Measurements from ENCODE around the gene DLGAP5.

Gene DLGAP5

DNA sequence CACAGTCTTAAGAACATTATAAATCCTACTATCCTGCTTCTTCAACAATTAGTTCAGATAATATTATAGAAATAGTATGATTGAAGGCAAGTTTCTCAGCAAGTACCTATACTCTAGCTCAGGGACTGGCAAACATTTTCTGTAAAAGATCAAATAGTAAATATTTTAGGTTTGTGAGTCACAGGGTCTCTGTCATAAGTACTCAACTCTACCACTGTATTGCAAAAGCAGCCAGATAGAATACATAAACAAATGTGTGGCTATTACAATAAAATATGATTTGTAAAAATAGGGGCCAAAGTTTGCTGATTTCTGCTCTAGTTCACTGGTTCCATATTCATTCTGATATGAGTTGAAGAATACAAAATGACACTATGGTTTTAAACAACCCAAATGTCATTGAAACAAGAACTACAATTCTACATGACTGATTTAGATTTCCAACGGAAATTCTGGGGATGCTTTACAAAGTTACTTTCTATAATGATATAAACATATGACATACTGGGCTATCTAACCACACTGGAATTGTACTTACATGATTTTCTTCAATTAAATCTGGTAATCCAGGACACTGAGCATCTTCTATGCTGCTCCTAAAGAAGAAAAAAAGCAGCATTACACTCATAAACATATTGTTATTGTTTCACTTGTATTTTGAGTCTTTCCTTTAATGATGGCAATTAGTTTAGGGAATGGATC lies 39.2 kb downstream of the DLGAP5 start:
- H3K9me2 ChIP-seq (replicated peaks; ENCODE audit: insufficient read depth, low read length) = no peaks in the 10 kb centered on the region
- no peaks in the 10 kb centered on the region for H4K20me1 ChIP-seq (ENCODE audit: low read depth, low read length)
- no peak overlapping the region for H3K9ac ChIP-seq (ENCODE audit: low read length)
- TF ChIP-seq, protein P1, sequence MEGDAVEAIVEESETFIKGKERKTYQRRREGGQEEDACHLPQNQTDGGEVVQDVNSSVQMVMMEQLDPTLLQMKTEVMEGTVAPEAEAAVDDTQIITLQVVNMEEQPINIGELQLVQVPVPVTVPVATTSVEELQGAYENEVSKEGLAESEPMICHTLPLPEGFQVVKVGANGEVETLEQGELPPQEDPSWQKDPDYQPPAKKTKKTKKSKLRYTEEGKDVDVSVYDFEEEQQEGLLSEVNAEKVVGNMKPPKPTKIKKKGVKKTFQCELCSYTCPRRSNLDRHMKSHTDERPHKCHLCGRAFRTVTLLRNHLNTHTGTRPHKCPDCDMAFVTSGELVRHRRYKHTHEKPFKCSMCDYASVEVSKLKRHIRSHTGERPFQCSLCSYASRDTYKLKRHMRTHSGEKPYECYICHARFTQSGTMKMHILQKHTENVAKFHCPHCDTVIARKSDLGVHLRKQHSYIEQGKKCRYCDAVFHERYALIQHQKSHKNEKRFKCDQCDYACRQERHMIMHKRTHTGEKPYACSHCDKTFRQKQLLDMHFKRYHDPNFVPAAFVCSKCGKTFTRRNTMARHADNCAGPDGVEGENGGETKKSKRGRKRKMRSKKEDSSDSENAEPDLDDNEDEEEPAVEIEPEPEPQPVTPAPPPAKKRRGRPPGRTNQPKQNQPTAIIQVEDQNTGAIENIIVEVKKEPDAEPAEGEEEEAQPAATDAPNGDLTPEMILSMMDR (IDR thresholded peaks at IDR 0.05; ENCODE audit: insufficient read depth, low read length, poor library complexity, severe bottlenecking) = no peak
- no peak for TF ChIP-seq EZH2phosphoT487 (conservative IDR thresholded peaks at IDR 0.05; ENCODE audit: low read length)
- peaks cover 63% of the 10 kb centered on the region for H3K36me3 ChIP-seq (ENCODE audit: low read length)
- no peak overlapping the region for H3K27ac ChIP-seq (ENCODE audit: low read depth, low read length)
- peaks cover 4% of the 10 kb centered on the region; the same call in 1 of the 2 replicates for H3F3A ChIP-seq (ENCODE audit: insufficient read depth)
- H3K4me3 ChIP-seq (ENCODE audit: insufficient read depth, low read length, poor library complexity, severe bottlenecking) = no peak overlapping the region
- no peak overlapping the region for H2AFZ ChIP-seq (ENCODE audit: low read depth, low read length, severe bottlenecking)
- no peaks in the 10 kb centered on the region for H3K79me2 ChIP-seq (ENCODE audit: insufficient read depth, low read length)
- no peak overlapping the region for H3K4me2 ChIP-seq (ENCODE audit: low read depth, low read length, poor library complexity, severe bottlenecking)
- no peaks in the 10 kb centered on the region for H3K27me3 ChIP-seq (ENCODE audit: low read length)
- H3K9me3 ChIP-seq (ENCODE audit: insufficient read depth, low read length) = no peaks in the 10 kb centered on the region

DNA sequence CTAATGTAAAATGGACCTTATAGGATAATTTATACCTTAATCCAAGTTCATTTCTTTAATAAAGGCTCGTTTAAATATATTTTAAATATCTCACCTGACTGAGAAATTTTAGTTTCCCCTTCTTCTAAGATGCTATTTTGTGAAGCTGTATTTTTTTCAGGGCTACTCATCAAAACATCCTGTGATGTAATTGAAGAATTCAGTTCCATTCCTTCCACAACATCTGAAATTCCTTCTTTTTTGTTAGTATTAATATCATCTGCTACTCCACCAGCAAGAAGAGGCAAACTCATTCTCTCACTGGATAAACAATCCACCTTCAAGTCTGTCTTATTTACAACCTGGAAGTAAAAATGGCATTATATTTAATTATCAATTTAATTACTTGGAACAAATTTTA lies 39.8 kb downstream of the DLGAP5 start:
- no peaks in the 10 kb centered on the region for H3K79me2 ChIP-seq (ENCODE audit: insufficient read depth, low read length)
- H3K36me3 ChIP-seq (ENCODE audit: low read length) = peaks cover 66% of the 10 kb centered on the region
- H3F3A ChIP-seq (ENCODE audit: insufficient read depth) = peaks cover 4% of the 10 kb centered on the region; the same call in 1 of the 2 replicates
- H3K4me2 ChIP-seq (ENCODE audit: low read depth, low read length, poor library complexity, severe bottlenecking) = no peak overlapping the region
- no peaks in the 10 kb centered on the region for H4K20me1 ChIP-seq (ENCODE audit: low read depth, low read length)
- H3K9ac ChIP-seq (ENCODE audit: low read length) = no peak overlapping the region
- no peaks in the 10 kb centered on the region for H3K27me3 ChIP-seq (ENCODE audit: low read length)
- no peaks in the 10 kb centered on the region for H3K9me2 ChIP-seq (replicated peaks; ENCODE audit: insufficient read depth, low read length)
- no peak overlapping the region for H2AFZ ChIP-seq (ENCODE audit: low read depth, low read length, severe bottlenecking)
- no peak overlapping the region for H3K4me3 ChIP-seq (ENCODE audit: insufficient read depth, low read length, poor library complexity, severe bottlenecking)
- TF ChIP-seq EZH2phosphoT487 (conservative IDR thresholded peaks at IDR 0.05; ENCODE audit: low read length) = no peak
- TF ChIP-seq, protein P1 (IDR thresholded peaks at IDR 0.05; ENCODE audit: insufficient read depth, low read length, poor library complexity, severe bottlenecking) = no peak
- no peak overlapping the region for H3K27ac ChIP-seq (ENCODE audit: low read depth, low read length)
- no peaks in the 10 kb centered on the region for H3K9me3 ChIP-seq (ENCODE audit: insufficient read depth, low read length)

DNA sequence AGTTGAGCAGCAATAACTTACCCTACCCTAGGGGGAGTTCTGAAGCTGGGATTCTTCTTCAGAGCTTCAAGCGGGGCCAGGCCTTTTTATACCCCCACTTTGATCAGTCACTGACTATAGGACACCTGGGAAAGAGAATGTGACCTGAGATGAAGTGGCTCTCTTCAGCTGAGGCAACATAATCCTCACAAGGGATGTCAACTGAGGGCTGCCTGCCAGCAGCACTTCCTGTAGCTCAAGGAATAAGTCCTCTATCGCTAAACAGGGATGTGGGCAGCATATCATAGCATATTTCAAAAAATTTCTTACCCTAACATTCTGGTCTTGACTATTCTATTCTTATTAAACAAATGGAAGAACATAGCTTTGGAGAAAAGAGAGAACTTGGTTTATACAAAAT lies 45.0 kb downstream of the DLGAP5 start:
- no peaks in the 10 kb centered on the region for H4K20me1 ChIP-seq (ENCODE audit: low read depth, low read length)
- no peaks in the 10 kb centered on the region for H3K9me3 ChIP-seq (ENCODE audit: insufficient read depth, low read length)
- no peak overlapping the region for H2AFZ ChIP-seq (ENCODE audit: low read depth, low read length, severe bottlenecking)
- no peaks in the 10 kb centered on the region for H3K27me3 ChIP-seq (ENCODE audit: low read length)
- H3K36me3 ChIP-seq (ENCODE audit: low read length) = peaks cover 61% of the 10 kb centered on the region
- H3K27ac ChIP-seq (ENCODE audit: low read depth, low read length) = no peak overlapping the region
- no peak overlapping the region for H3K4me3 ChIP-seq (ENCODE audit: insufficient read depth, low read length, poor library complexity, severe bottlenecking)
- H3K4me2 ChIP-seq (ENCODE audit: low read depth, low read length, poor library complexity, severe bottlenecking) = no peak overlapping the region
- no peaks in the 10 kb centered on the region for H3K79me2 ChIP-seq (ENCODE audit: insufficient read depth, low read length)
- H3K9ac ChIP-seq (ENCODE audit: low read length) = no peak overlapping the region
- no peaks in the 10 kb centered on the region for H3K9me2 ChIP-seq (replicated peaks; ENCODE audit: insufficient read depth, low read length)
- H3F3A ChIP-seq (ENCODE audit: insufficient read depth) = peaks cover 10% of the 10 kb centered on the region; the same call in 1 of the 2 replicates
- TF ChIP-seq, protein P1 (IDR thresholded peaks at IDR 0.05; ENCODE audit: insufficient read depth, low read length, poor library complexity, severe bottlenecking) = no peak
- no peak for TF ChIP-seq EZH2phosphoT487 (conservative IDR thresholded peaks at IDR 0.05; ENCODE audit: low read length)
